SU-DHL-6 (cell line): ENCODE data around the gene PARD6A.

Experiments
- H2AFZ ChIP-seq: fragments of 200-600 bp; sonication (generic); 2 replicates; pipeline ENCODE4 v1.6.1; 2014; ENCODE audit warnings: low read depth, mild to moderate bottlenecking, moderate library complexity, mixed read lengths, antibody characterized with exemption, low read length; ENCODE audit not compliant: severe bottlenecking
- H3F3A ChIP-seq: fragments of 200-600 bp; shearing (Covaris generic); 2 replicates; pipeline ENCODE4 v1.6.0; 2016; ENCODE audit warnings: antibody characterized with exemption, mild to moderate bottlenecking; ENCODE audit not compliant: insufficient read depth
- H3K27ac ChIP-seq: fragments of 200-600 bp; sonication (generic); 2 replicates; pipeline ENCODE4 v1.5.1; 2016; ENCODE audit warnings: low read depth, mild to moderate bottlenecking, low read length, moderate library complexity, mixed read lengths
- H3K27me3 ChIP-seq: fragments of 200-600 bp; sonication (generic), shearing (Covaris generic); 2 replicates; pipeline ENCODE4 v1.6.0; 2014; ENCODE audit warnings: mild to moderate bottlenecking, low read length
- H3K36me3 ChIP-seq: fragments of 200-600 bp; sonication (generic); 2 replicates; pipeline ENCODE4 v1.6.1; 2014; ENCODE audit warnings: mild to moderate bottlenecking, low read length, mixed read lengths
- H3K4me2 ChIP-seq: fragments of 300-600, 200-600 bp; shearing (Covaris generic), sonication (generic); 2 replicates; pipeline ENCODE4 v1.6.0; 2014; ENCODE audit warnings: low read length, low read depth, mild to moderate bottlenecking; ENCODE audit not compliant: poor library complexity, severe bottlenecking
- H3K4me3 ChIP-seq: fragments of 200-600 bp; sonication (generic); 2 replicates; pipeline ENCODE4 v1.5.1; 2014; ENCODE audit warnings: antibody characterized with exemption, low read length, mild to moderate bottlenecking, mixed read lengths; ENCODE audit not compliant: insufficient read depth, poor library complexity, severe bottlenecking
- H3K79me2 ChIP-seq: fragments of 200-600 bp; sonication (generic); 2 replicates; pipeline ENCODE4 v1.6.1; 2014; ENCODE audit warnings: mild to moderate bottlenecking, low read length, moderate library complexity; ENCODE audit not compliant: insufficient read depth
- H3K9ac ChIP-seq: fragments of 200-600 bp; sonication (generic); 2 replicates; pipeline ENCODE4 v1.7.0; 2014; ENCODE audit warnings: mild to moderate bottlenecking, low read length
- H3K9me2 ChIP-seq: fragments of 200-600 bp; sonication (generic); replicated peaks from 2 replicates; pipeline ENCODE4 v1.6.1; 2014; ENCODE audit warnings: low read length; ENCODE audit not compliant: insufficient read depth
- H3K9me3 ChIP-seq: fragments of 200-600 bp; sonication (generic); 2 replicates; pipeline ENCODE4 v1.6.1; 2014; ENCODE audit warnings: low read length, mixed read lengths; ENCODE audit not compliant: insufficient read depth
- H4K20me1 ChIP-seq: fragments of 200-600 bp; sonication (generic); 2 replicates; pipeline ENCODE4 v1.6.1; 2014; ENCODE audit warnings: low read depth, mild to moderate bottlenecking, antibody characterized with exemption, low read length, moderate library complexity, mixed read lengths
- CTCF ChIP-seq: fragments of 200-600 bp; sonication (generic); IDR thresholded peaks from one replicate; pipeline ENCODE4 v1.5.1; 2017; ENCODE audit warnings: antibody characterized with exemption, mild to moderate bottlenecking, low read length, moderate library complexity; ENCODE audit not compliant: insufficient read depth, poor library complexity, severe bottlenecking
- EZH2phosphoT487 ChIP-seq: fragments of 200-600 bp; sonication (generic), shearing (Covaris generic); conservative IDR thresholded peaks from 2 replicates; pipeline ENCODE4 v1.6.1; 2018; ENCODE audit warnings: mild to moderate bottlenecking, antibody characterized with exemption, low read length, moderate library complexity, mixed read lengths

The PARD6A gene

GRCh38 chr16:67661101-67661761, 471 bp downstream of the PARD6A start:
- peak overlapping the region; percentile 55 for H3K4me3 ChIP-seq
- H3K27ac ChIP-seq, result peak overlapping the region; percentile 39; the same call in 1 of the 2 replicates
- no peaks in the 10 kb centered on the region for H3K9me2 ChIP-seq
- H3F3A ChIP-seq, result no peaks in the 10 kb centered on the region
- H3K79me2 ChIP-seq, result no peaks in the 10 kb centered on the region
- H3K4me2 ChIP-seq, result peak overlapping the region; percentile 75
- no peaks in the 10 kb centered on the region for H4K20me1 ChIP-seq
- no peaks in the 10 kb centered on the region for H3K9me3 ChIP-seq
- H3K27me3 ChIP-seq, result no peaks in the 10 kb centered on the region
- H3K9ac ChIP-seq, result peak overlapping the region; percentile 59
- TF ChIP-seq CTCF, result no peak
- TF ChIP-seq EZH2phosphoT487, result no peak
- H2AFZ ChIP-seq, result peak overlapping the region; percentile 76
- no peaks in the 10 kb centered on the region for H3K36me3 ChIP-seq

- no peak overlapping the region for H2AFZ ChIP-seq
- H4K20me1 ChIP-seq, result no peaks in the 10 kb centered on the region
- H3K79me2 ChIP-seq, result no peaks in the 10 kb centered on the region
- no peaks in the 10 kb centered on the region for H3K27me3 ChIP-seq
- no peak overlapping the region for H3K4me2 ChIP-seq
- no peak overlapping the region for H3K9ac ChIP-seq
- no peaks in the 10 kb centered on the region for H3K9me2 ChIP-seq
- no peak overlapping the region for H3K27ac ChIP-seq
- no peak overlapping the region for H3K4me3 ChIP-seq
- no peak for TF ChIP-seq CTCF
- no peak for TF ChIP-seq EZH2phosphoT487
- H3K9me3 ChIP-seq, result no peaks in the 10 kb centered on the region
- H3F3A ChIP-seq, result no peaks in the 10 kb centered on the region
- no peaks in the 10 kb centered on the region for H3K36me3 ChIP-seq
Measured at GRCh38 chr16:67661886-67662652, 1.3 kb downstream of the PARD6A start.

- no peaks in the 10 kb centered on the region for H3K36me3 ChIP-seq
- no peak for TF ChIP-seq CTCF
- no peak for TF ChIP-seq EZH2phosphoT487
- no peaks in the 10 kb centered on the region for H3K27me3 ChIP-seq
- H2AFZ ChIP-seq, result no peak overlapping the region
- H4K20me1 ChIP-seq, result no peaks in the 10 kb centered on the region
- H3K9me2 ChIP-seq, result no peaks in the 10 kb centered on the region
- H3K79me2 ChIP-seq, result no peaks in the 10 kb centered on the region
- no peak overlapping the region for H3K27ac ChIP-seq
- H3K9me3 ChIP-seq, result no peaks in the 10 kb centered on the region
- H3K9ac ChIP-seq, result no peak overlapping the region
- no peak overlapping the region for H3K4me2 ChIP-seq
- H3F3A ChIP-seq, result no peaks in the 10 kb centered on the region
- no peak overlapping the region for H3K4me3 ChIP-seq
Measured at GRCh38 chr16:67662653-67663010, 1.9 kb downstream of the PARD6A start.
